ENCODE measurements around the gene YDJC.

The YDJC gene

DNA sequence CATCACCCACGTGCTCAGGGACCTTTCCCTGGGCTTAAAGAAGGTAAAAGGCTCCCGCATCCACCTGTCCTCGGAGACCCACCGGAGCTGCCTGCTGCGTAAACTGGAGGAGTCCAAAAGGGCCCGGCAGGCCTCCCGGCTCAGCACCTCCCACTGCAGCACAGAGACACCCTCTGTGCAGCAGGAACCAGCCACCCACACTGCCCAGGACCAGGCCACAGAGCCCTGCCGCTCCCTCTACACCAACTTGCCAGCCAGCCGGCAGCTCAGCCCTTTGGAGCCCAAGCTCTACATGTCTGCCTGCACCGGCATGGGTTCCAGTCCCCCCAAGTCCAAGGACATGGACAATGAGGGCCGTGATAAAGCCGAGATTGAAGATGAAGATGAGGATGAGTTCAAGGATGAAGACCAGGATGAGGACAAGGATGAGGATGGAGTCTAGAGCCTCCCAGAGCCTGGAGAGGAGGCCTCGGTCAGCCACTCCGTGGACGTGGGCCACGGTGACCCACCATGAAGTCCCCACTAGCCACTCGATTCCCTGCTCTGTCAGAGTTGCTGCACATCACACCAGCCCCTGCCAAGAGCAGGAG, 6.9 kb upstream of the YDJC start:
- Histone ChIP-seq H3K4me3 (ENCODE audit: low read length) (no peak overlapping the region), H4K20me1 (ENCODE audit: insufficient read depth, low read length) (no peaks in the 10 kb centered on the region), H3K27me3 (ENCODE audit: low read depth, low read length) (no peaks in the 10 kb centered on the region; the same call in 1 of the 2 replicates), H3K9me3 (ENCODE audit: insufficient read depth, low read length) (no peaks in the 10 kb centered on the region), H3K4me2 (ENCODE audit: low read length) (no peak overlapping the region), H3K4me1 (ENCODE audit: low read length) (peaks cover 9% of the 10 kb centered on the region), H3K36me3 (replicated peaks; ENCODE audit: low read depth, low read length) (no peaks in the 10 kb centered on the region), H3K79me2 (ENCODE audit: low read length) (no peaks in the 10 kb centered on the region), H3K9ac (ENCODE audit: low read length) (no peak overlapping the region), H2AFZ (ENCODE audit: low read depth, low read length) (no peak overlapping the region), H3K27ac (ENCODE audit: low read length) (no peak overlapping the region)
- TF ChIP-seq CTCF (IDR thresholded peaks at IDR 0.05; ENCODE audit: low read depth, low read length) = no peak
- TF ChIP-seq EZH2phosphoT487 (IDR thresholded peaks at IDR 0.05; ENCODE audit: low read depth) = no peak

GRCh38 chr22:21635771-21636510, 6.1 kb upstream of the YDJC start:
- H3K79me2 ChIP-seq (ENCODE audit: low read length) = no peaks in the 10 kb centered on the region
- H3K36me3 ChIP-seq (replicated peaks; ENCODE audit: low read depth, low read length) = no peaks in the 10 kb centered on the region
- H3K4me2 ChIP-seq (ENCODE audit: low read length) = no peak overlapping the region
- no peak overlapping the region for H3K27ac ChIP-seq (ENCODE audit: low read length)
- TF ChIP-seq CTCF (IDR thresholded peaks at IDR 0.05; ENCODE audit: low read depth, low read length) (no peak), EZH2phosphoT487 (IDR thresholded peaks at IDR 0.05; ENCODE audit: low read depth) (no peak)
- no peak overlapping the region for H3K4me3 ChIP-seq (ENCODE audit: low read length)
- no peak overlapping the region for H3K9ac ChIP-seq (ENCODE audit: low read length)
- H4K20me1 ChIP-seq (ENCODE audit: insufficient read depth, low read length) = no peaks in the 10 kb centered on the region
- H3K27me3 ChIP-seq (ENCODE audit: low read depth, low read length) = no peaks in the 10 kb centered on the region; the same call in 1 of the 2 replicates
- no peaks in the 10 kb centered on the region for H3K9me3 ChIP-seq (ENCODE audit: insufficient read depth, low read length)
- H2AFZ ChIP-seq (ENCODE audit: low read depth, low read length) = no peak overlapping the region
- H3K4me1 ChIP-seq (ENCODE audit: low read length) = peaks cover 1% of the 10 kb centered on the region; the same call in 1 of the 2 replicates

- Histone ChIP-seq H3K27me3 (ENCODE audit: low read depth, low read length) (no peaks in the 10 kb centered on the region), H3K4me1 (ENCODE audit: low read length) (no peaks in the 10 kb centered on the region)
- no peak for TF ChIP-seq CTCF (IDR thresholded peaks at IDR 0.05; ENCODE audit: low read depth, low read length)
- no peak for TF ChIP-seq EZH2phosphoT487 (IDR thresholded peaks at IDR 0.05; ENCODE audit: low read depth)
These were observed 5.0 kb upstream of the YDJC start for GRCh38 chr22:21634844-21635243.

DNA sequence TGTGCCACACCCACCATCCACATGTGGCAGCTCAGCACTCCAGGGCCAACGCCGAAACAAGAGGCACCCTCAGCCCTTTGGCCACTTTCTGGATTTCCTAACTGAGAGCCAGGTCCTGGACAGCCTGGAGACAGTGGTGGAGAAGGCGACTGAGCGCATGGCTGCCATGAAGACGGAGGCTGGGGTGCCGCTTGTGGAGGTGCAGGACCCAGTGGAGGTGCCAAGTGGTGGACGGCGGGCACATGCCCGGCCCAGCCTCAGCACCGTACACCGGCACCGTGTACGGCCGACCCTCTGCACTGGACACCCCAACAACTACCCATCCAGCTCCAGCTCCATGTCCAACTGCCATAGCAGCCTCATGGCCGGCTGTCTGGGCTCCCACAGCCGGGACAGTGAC, 4.3 kb upstream of the YDJC start:
- no peaks in the 10 kb centered on the region for H4K20me1 ChIP-seq (ENCODE audit: insufficient read depth, low read length)
- H3K27me3 ChIP-seq (ENCODE audit: low read depth, low read length) = no peaks in the 10 kb centered on the region
- TF ChIP-seq CTCF (IDR thresholded peaks at IDR 0.05; ENCODE audit: low read depth, low read length) (no peak), EZH2phosphoT487 (IDR thresholded peaks at IDR 0.05; ENCODE audit: low read depth) (no peak)
- peaks cover 7% of the 10 kb centered on the region for H3K79me2 ChIP-seq (ENCODE audit: low read length)
- H3K9ac ChIP-seq (ENCODE audit: low read length) = no peak overlapping the region
- no peak overlapping the region for H3K4me2 ChIP-seq (ENCODE audit: low read length)
- H3K4me3 ChIP-seq (ENCODE audit: low read length) = no peak overlapping the region
- H3K4me1 ChIP-seq (ENCODE audit: low read length) = peaks cover 1% of the 10 kb centered on the region
- H3K9me3 ChIP-seq (ENCODE audit: insufficient read depth, low read length) = no peaks in the 10 kb centered on the region
- no peak overlapping the region for H2AFZ ChIP-seq (ENCODE audit: low read depth, low read length)
- H3K36me3 ChIP-seq (replicated peaks; ENCODE audit: low read depth, low read length) = peaks cover under 1% of the 10 kb centered on the region
- no peak overlapping the region for H3K27ac ChIP-seq (ENCODE audit: low read length)

More at GRCh38 chr22:21634844-21635243, 5.0 kb upstream of the YDJC start:
- H3K27ac ChIP-seq (ENCODE audit: low read length) = no peak overlapping the region
- no peaks in the 10 kb centered on the region for H3K9me3 ChIP-seq (ENCODE audit: insufficient read depth, low read length)
- no peak overlapping the region for H3K4me2 ChIP-seq (ENCODE audit: low read length)
- H3K36me3 ChIP-seq (replicated peaks; ENCODE audit: low read depth, low read length) = no peaks in the 10 kb centered on the region
- H3K9ac ChIP-seq (ENCODE audit: low read length) = no peak overlapping the region
- H3K4me3 ChIP-seq (ENCODE audit: low read length) = no peak overlapping the region
- H4K20me1 ChIP-seq (ENCODE audit: insufficient read depth, low read length) = no peaks in the 10 kb centered on the region
- H3K79me2 ChIP-seq (ENCODE audit: low read length) = no peaks in the 10 kb centered on the region
- no peak overlapping the region for H2AFZ ChIP-seq (ENCODE audit: low read depth, low read length)

Data from OCI-LY3 (cell line).